ENCODE results near the gene GRID2. TPM values are rescaled to one million over a fixed set of nuclear protein-coding genes. Genes with fewer than 3 reads are reported as not detected.
A peak's percentile ranks its signal among the peaks of the same experiment; 100 is the strongest.

GRID2 gene
- total RNA-seq, 1 donor from 2014 or later, result 33.8 TPM

GRCh38 chr4:92651536-92651935 lies 347.8 kb downstream of the GRID2 start:
- DNase-seq (ENCODE audit: low spot score in 2 of 2) (no peak), FAIRE-seq (no peak)

GRCh38 chr4:92654084-92654483 lies 350.3 kb downstream of the GRID2 start:
- FAIRE-seq (no peak), DNase-seq (ENCODE audit: low spot score in 2 of 2) (no peak)

- FAIRE-seq, result peak; percentile 15
- no peak for DNase-seq (ENCODE audit: low spot score in 2 of 2)
Measured at GRCh38 chr4:92657695-92658094, 353.9 kb downstream of the GRID2 start.

- DNase-seq (ENCODE audit: low spot score in 2 of 2), result no peak
- FAIRE-seq, result no peak
Measured at GRCh38 chr4:92658318-92658717, 354.6 kb downstream of the GRID2 start.

GRCh38 chr4:92677805-92678204 lies 374.0 kb downstream of the GRID2 start:
- no peak for FAIRE-seq
- DNase-seq (ENCODE audit: low spot score in 2 of 2), result no peak

- DNase-seq (ENCODE audit: low spot score in 2 of 2), result no peak
- no peak for FAIRE-seq
Measured at GRCh38 chr4:92678292-92678691, 374.5 kb downstream of the GRID2 start.

GRCh38 chr4:92679149-92679548 lies 375.4 kb downstream of the GRID2 start:
- DNase-seq (ENCODE audit: low spot score in 2 of 2), result no peak
- FAIRE-seq, result no peak

GRCh38 chr4:92714640-92715039 lies 410.9 kb downstream of the GRID2 start:
- DNase-seq (ENCODE audit: low spot score in 2 of 2) (no peak), FAIRE-seq (no peak)

- FAIRE-seq (no peak), DNase-seq (ENCODE audit: low spot score in 2 of 2) (no peak)
Measured at GRCh38 chr4:92733231-92733630, 429.5 kb downstream of the GRID2 start.

GRCh38 chr4:92735025-92735665 lies 431.4 kb downstream of the GRID2 start:
- FAIRE-seq (no peak), DNase-seq (ENCODE audit: low spot score in 2 of 2) (no peak)

GRCh38 chr4:92760433-92760832 lies 456.7 kb downstream of the GRID2 start:
- no peak for FAIRE-seq
- DNase-seq (ENCODE audit: low spot score in 2 of 2), result no peak

- DNase-seq (ENCODE audit: low spot score in 2 of 2) (no peak), FAIRE-seq (no peak)
Measured at GRCh38 chr4:92776080-92776479, 472.3 kb downstream of the GRID2 start.

GRCh38 chr4:92789741-92790140 lies 486.0 kb downstream of the GRID2 start:
- FAIRE-seq, result no peak
- no peak for DNase-seq (ENCODE audit: low spot score in 2 of 2)

GRCh38 chr4:92791871-92792440 lies 488.2 kb downstream of the GRID2 start:
- FAIRE-seq, result no peak
- no peak for DNase-seq (ENCODE audit: low spot score in 2 of 2)

GRCh38 chr4:92809381-92809780 lies 505.6 kb downstream of the GRID2 start:
- no peak for FAIRE-seq
- DNase-seq (ENCODE audit: low spot score in 2 of 2), result no peak

GRCh38 chr4:92812652-92813051 lies 508.9 kb downstream of the GRID2 start:
- DNase-seq (ENCODE audit: low spot score in 2 of 2) (no peak), FAIRE-seq (no peak)

- no peak for DNase-seq (ENCODE audit: low spot score in 2 of 2)
- FAIRE-seq, result no peak
Measured at GRCh38 chr4:92814677-92815076, 510.9 kb downstream of the GRID2 start.

- DNase-seq (ENCODE audit: low spot score in 2 of 2) (no peak), FAIRE-seq (no peak)
Measured at GRCh38 chr4:92825256-92825655, 521.5 kb downstream of the GRID2 start.

GRCh38 chr4:92825791-92826190 lies 522.0 kb downstream of the GRID2 start:
- no peak for FAIRE-seq
- no peak for DNase-seq (ENCODE audit: low spot score in 2 of 2)

- no peak for FAIRE-seq
- no peak for DNase-seq (ENCODE audit: low spot score in 2 of 2)
Measured at GRCh38 chr4:92830771-92831170, 527.0 kb downstream of the GRID2 start.

GRCh38 chr4:92840880-92841279 lies 537.1 kb downstream of the GRID2 start:
- DNase-seq (ENCODE audit: low spot score in 2 of 2), result no peak

GRCh38 chr4:92843784-92844183 lies 540.0 kb downstream of the GRID2 start:
- DNase-seq (ENCODE audit: low spot score in 2 of 2) (no peak), FAIRE-seq (no peak)

More at GRCh38 chr4:92840880-92841279, 537.1 kb downstream of the GRID2 start:
- no peak for FAIRE-seq

- DNase-seq (ENCODE audit: low spot score in 2 of 2) (no peak), FAIRE-seq (no peak)
Measured at GRCh38 chr4:92847026-92847425, 543.3 kb downstream of the GRID2 start.

All from frontal cortex (tissue), 4 donors.